SIG-M5 (cell line): ENCODE measurements around the gene LRRC36.

Source experiments
- DNase-seq: peaks from one replicate; lab custom pipeline; 2025; lab: John Stamatoyannopoulos, UW

The LRRC36 gene

DNA sequence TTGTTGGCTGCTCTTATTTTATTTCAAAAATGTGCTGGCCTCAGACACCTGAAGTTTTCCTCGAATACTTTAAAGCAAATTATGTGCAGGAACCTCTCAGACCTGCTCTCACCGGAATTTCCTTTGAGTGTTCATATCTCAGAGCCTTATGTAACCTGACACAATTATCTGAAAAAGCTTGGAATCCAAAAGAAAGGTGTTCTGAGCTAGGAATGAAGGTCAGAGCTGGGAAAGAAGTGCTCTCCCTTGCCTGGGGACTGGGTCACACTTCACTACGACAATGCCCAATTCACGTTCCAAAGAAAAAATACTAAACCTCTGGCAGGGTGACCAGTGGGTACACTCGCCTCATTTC is 97.6 kb downstream of the LRRC36 start:
- DNase-seq = no peak

DNA sequence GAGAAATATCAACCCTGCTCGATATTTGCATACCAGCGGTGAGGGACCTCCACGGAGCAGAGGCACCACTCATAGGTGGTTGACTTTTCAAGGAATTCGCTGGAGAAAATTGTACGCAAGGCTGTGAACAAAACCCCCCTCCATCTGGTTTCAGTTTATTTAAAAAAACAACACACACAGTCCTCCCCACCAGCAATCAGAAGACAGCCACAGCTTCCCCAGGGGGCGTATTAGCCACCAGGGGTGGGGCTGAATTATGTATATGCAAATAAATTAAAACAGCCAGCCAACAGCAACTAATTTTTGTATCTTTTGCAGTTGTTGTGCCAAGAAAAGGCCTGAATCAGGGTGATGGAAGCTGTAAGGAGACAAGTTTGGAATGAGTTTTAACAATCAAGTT is 98.4 kb downstream of the LRRC36 start:
- no peak for DNase-seq

DNA sequence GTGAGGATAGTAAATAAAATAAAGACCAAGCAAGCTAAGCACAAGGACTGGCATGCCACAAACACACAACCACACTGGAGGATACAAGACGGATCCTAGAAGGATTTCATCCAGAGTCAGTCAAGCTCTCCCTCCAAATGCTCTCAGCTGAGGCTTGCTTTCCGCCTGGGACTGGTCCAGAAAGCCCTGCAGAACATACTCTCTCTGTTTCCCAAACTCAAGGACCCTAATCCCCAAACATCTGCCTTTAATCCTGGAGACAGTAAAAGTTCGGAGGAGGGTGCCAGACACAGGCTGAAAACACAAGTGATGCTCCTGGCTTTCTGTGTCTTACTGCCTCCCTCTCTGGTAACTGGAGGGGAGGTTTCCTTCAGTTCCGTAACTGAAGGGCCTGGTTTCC is 99.0 kb downstream of the LRRC36 start:
- DNase-seq = no peak

DNA sequence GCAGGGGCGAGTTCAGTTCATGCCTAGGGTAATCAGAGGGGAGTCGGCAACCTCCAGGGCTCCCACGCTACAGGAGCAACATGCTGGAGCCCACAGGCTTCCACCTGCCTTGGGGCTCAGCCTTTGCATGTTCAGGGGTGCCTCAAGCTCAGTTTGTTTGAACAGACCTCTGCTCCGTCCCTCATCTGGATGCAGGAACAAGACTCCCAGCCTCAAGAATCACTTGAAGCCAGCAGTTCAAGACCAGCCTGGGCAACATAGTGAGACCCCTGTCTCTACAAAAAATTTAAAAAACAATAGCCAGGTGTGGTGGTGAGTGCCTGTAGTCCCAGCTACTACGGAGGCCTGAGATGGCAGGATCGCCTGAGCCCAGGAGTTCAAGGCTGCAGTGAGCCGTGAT is 99.4 kb downstream of the LRRC36 start:
- DNase-seq = no peak

DNA sequence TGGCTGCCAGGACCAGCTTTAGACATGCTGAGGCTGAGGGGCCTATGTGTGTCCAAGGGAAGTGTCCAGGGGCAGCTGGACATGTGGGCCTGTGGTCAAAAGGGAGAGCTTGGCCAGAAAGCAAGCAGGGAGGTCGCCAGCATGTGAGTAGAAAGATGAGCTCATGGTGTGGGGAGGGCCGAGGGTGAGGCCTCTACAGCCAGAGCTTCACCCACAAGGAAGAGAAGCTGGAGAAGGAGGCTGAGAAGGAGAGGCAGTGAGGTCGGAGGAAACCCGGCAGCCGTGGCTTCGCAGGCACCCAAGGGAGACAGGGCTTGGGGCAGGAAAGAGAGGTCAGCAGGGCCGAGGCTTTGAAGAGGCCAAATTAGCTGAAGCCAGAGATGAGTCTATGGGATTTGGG is 100.3 kb downstream of the LRRC36 start:
- no peak for DNase-seq

DNA sequence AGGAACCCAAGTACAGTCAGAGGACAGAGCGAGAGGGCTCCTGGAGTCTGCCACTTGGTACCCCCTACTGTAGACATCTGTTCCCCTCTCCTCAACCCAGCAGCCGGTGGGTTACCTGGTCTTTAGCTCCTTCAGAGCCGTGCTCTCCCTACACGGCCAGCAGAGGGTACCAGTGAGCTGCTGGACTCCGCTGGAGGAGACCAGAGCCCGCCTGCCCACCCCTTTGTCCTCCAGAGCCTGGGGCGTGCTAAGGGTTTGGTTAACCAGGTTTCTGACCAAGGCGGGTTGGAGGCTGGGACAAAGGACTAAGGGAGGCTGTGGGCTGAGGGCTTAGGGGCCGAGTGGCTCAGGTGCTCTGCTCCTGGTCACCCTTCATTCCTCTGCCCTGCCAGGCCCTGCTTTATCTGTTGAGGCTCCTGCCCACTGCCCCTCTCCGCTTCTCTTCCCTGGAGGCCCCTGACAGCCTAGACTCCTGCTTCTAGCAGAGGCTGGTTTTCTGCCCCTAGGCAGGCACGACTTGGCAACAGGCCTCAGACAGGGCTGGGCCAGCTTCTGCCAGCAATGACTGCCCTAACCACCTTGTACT is 101.6 kb downstream of the LRRC36 start:
- no peak for DNase-seq

DNA sequence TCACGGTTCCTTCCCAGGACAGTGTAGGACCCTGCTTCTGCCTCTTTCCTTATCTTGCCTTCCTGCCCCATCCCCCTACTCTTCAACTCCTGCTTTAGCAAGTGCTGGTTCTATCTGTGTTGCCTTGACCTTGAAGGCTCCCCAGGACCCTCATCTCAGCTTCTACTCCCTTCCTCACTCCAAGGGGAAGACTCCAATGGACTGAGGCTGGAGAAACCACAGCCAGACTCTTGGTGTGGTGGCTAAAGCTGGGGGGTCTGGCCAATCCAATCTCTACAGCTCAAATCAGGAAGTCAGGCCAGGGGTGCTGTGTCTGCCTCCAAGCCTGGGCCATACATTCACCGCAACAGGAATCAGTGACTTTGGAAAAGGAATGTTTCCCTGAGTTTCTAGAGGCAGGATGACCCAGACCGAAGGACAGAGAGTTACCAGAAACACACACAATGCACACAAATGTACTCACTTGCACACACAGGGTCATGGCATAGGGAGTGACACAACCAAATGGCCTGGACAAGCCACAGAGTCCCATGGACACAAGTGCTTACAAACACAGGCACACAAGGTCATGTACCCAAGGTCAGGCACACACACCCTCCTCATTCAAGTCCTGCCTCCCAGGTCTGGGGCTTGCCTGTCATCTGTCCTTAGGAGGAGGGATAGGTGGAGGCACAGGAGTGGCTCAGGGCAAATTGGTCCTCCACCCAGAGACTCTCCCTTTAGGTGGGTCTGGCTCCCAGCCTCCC is 102.6 kb downstream of the LRRC36 start:
- no peak for DNase-seq

DNA sequence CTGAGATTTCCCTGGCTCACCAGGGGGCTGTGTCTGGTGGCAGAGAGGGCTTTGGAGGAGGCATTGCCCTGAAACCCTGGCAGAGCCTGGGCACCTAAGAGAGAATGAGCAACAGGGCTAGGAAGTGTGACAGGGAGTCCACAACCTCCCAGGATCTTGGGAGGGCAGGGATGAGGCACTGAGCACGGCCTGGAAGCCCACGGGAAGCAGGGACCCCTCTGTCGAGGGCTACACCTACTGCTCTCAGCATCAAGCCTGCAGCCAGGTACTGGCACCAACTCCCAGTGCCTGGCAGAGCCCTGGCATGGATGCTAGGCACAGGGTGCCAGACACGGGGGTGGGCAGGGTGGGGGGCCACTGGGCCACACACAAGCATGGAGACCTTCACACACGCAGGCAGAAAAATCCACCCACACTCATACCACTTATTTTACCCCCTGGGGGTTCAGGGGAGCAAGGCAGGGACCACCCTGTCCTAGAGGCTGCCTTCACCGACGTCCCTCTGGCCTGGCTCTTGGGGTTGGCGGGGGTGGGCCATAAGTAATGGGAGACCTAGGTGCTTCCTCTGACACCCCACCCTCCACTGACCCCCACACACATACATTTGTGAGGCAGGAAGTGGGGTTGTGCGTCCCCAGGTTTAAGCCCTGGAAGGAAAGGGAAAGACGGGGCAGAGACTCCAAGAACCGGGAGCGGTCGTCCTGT is 103.3 kb downstream of the LRRC36 start:
- DNase-seq = no peak

DNA sequence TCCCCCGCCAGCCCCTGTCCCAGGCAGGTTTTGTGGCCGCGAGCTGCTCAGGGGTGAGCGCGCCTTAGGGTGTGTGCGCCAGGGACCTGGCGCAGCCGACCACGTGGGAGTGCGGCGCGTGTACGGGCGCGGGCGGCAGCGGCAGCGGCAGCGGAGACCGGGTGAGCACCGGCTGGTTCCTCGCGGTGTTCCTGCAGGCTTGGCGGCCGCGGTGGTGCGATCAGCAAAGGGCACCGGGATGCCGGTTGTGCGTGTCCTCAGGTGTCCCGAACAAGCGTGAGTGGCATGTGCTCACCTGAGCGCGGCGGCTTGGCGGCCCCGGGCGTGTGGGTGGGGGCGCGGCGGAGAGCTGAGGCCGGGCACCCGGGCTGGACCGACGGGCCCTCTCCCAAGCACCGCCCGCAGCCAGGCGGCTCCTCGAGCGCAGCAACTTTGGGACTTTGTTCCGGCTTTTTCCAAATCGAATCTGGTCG is 103.9 kb downstream of the LRRC36 start:
- DNase-seq = no peak

DNA sequence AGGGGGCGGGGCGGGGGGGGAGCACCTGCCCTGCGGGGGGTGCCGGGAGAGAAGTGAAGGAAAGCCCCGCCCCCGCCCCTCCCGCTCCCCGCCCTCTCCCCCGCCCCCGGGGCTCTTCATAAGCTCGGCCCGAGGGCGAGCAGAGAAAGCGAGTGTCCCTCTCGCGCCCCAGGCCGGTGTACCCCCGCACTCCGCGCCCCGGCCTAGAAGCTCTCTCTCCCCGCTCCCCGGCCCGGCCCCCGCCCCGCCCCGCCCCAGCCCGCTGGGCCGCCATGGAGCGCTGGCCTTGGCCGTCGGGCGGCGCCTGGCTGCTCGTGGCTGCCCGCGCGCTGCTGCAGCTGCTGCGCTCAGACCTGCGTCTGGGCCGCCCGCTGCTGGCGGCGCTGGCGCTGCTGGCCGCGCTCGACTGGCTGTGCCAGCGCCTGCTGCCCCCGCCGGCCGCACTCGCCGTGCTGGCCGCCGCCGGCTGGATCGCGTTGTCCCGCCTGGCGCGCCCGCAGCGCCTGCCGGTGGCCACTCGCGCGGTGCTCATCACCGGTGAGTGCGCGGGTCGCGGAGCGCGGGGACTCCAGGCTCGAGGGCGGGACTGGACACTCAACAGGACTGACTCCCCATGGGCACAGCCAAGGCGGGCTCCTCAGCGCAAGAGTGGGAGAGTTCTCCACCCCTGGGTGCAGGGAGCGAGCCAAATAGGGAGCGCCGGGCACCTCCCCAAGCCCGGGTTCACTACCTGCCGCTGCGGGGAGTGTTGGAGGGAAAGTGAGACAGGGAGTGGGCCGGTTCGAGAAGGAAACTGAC is 104.6 kb downstream of the LRRC36 start, which contains the start of gene HSD11B2:
TSS of gene HSD11B2 (plus strand) at position 145 of the 798 bp plus-strand sequence. CDS start at position 273, 128 bp downstream.
- no peak for DNase-seq

DNA sequence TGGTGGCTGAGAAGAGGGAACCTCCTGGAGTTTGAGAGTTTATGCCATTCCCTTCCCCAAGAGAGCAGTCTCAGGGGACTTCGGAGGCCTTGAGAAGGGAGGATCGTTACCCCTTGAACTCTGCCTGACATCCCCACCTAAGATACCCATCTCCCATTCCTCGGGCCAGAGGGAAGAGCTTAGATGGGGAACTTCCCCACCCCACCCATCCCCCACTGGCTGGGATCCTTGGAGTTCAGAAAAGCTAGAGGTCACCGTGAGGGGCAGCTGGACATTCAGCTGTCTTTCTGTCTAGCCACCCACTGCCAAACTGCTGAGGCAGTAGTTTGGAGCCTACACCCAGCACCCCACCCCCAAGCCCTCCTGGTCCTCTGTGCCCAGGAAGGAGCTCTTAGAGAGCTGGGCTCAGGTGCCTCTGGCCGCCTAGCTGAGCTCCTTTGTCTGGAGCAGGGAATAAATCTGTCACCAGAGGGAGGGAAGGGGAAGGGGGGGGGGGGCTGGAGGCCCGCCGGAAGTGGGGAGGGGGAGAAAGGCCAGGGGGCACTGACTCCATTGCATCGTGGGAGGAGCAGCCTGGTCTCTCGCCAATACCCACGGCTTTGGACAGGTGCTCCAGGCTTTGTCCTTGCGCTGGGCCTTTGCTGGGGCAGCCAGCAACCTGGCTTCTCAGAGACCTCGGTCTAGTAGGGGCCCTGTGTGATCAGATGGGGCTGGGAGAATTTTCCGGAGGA is 105.3 kb downstream of the LRRC36 start:
- no peak for DNase-seq

DNA sequence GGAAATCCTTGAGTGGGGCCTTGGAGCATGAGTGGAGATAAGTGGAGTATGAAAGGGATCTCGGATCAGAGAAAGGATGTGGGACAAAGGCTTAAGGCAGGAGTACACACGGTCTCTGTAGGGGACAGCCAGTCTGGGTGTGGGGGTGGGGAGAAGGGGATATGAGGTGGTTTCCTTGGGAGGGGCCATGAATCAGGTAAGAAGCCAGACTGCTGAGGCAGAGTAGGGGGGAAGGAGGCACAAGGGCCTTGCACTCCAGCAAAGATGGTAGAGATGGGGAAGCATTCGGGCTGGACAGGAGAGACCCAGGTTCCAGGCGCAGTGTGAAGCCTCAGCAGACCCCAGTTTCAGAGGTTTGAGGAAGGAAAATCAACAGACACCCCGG is 105.9 kb downstream of the LRRC36 start:
- DNase-seq = no peak

DNA sequence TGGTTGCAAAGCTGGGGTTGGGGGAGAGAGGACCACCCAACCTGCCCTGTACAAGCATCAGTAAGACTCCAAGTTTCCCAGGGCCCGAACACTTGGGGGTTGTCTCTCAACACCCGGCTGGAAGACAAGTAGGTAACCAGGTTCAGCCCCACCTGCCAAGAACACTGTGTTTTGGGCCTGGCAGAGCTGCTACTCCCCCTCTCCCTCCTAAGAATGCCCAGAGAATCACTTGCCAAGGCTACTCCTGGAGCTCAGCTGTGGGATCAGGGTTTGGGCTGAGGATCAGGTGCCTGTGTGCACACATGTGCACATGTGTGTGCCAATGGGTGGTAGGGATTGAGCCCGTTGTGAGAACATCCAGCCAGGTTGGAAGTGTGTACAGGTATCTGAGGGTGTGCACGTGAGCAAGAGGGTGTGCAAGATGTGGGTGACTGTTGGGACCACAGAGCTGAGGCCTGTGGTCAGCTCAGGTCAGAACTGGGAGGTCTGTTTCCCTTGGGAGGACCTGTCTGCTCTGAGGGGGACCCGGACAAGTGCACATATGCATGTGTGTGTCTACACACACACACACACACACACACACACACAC is 106.6 kb downstream of the LRRC36 start:
- DNase-seq = no peak
